Right atrium auricular region (tissue), 2 donors: ENCODE data around the gene EWSR1. TPM values are rescaled to one million over a fixed set of nuclear protein-coding genes. Genes with fewer than 3 reads are reported as not detected.

Source experiments
- DNase-seq: peaks from one replicate; pipeline ENCODE4 v3.0.0-alpha.2; 2019; ENCODE audit warnings: low spot score
- H3K27ac ChIP-seq, 2 donors: fragments of 200-600 bp; sonication (generic); 1 replicate in 1 of 2; 2 replicates in 1 of 2; pipeline ENCODE4 v1.5.1; 2016 to 2019
- H3K27me3 ChIP-seq, 2 donors: fragments of 200-600 bp; sonication (generic); one replicate each; pipeline versions ENCODE4 v1.5.1 to v1.6.0; 2017 to 2019
- H3K36me3 ChIP-seq: fragments of 200-600 bp; sonication (generic); one replicate; pipeline ENCODE4 v1.5.1; 2016
- H3K4me1 ChIP-seq, 2 donors: fragments of 200-600 bp; sonication (generic); one replicate each; pipeline versions ENCODE4 v1.5.1 to v1.6.0; 2017 to 2019
- H3K4me3 ChIP-seq, 2 donors: fragments of 200-600 bp; sonication (generic); 1 replicate in 1 of 2; 2 replicates in 1 of 2; pipeline ENCODE4 v1.5.1; 2017 to 2019; ENCODE audit warnings: mild to moderate bottlenecking in 1 of 2, moderate library complexity in 1 of 2
- H3K9me3 ChIP-seq, 2 donors: fragments of 200-600 bp; sonication (generic); one replicate each; pipeline ENCODE4 v1.5.1; 2019
- CTCF ChIP-seq, 2 donors: fragments of 200-600 bp; sonication (generic); IDR thresholded peaks; one replicate each; pipeline ENCODE4 v1.5.1; 2019; ENCODE audit warnings: antibody characterized with exemption in 2 of 2
- total RNA-seq, 2 donors: library from RNA; depleted of rRNA; stranded (reverse); fragments of >200 nt; gene quantifications; one replicate each; pipeline ENCODE4 v1.1.0, GENCODE V29; 2016

Gene EWSR1
- total RNA-seq, 2 donors from 2014 or later = 153 to 179 TPM

GRCh38 chr22:29260601-29261315, 7.3 kb upstream of the EWSR1 start:
- H3K27ac ChIP-seq = no peak overlapping the region
- peak; percentile 57 for DNase-seq
- H3K4me1 ChIP-seq = peaks cover 0 to under 1% of the 10 kb centered on the region in 2 donors
- no peaks in the 10 kb centered on the region for H3K9me3 ChIP-seq
- no peak overlapping the region for H3K4me3 ChIP-seq
- H3K36me3 ChIP-seq = peaks cover 39% of the 10 kb centered on the region
- TF ChIP-seq CTCF (IDR thresholded peaks at IDR 0.05) = no peak
- H3K27me3 ChIP-seq = no peaks in the 10 kb centered on the region

GRCh38 chr22:29263791-29264276, 4.2 kb upstream of the EWSR1 start:
- Histone ChIP-seq H3K4me1 (peaks cover 0 to 17% of the 10 kb centered on the region in 2 donors), H3K9me3 (no peaks in the 10 kb centered on the region), H3K27me3 (no peaks in the 10 kb centered on the region), H3K4me3 (no peak overlapping the region), H3K36me3 (peaks cover 39% of the 10 kb centered on the region), H3K27ac (no peak overlapping the region)
- DNase-seq = peak; percentile 52
- TF ChIP-seq CTCF (IDR thresholded peaks at IDR 0.05) = no peak

- DNase-seq = no peak
- peaks cover 29% of the 10 kb centered on the region for H3K36me3 ChIP-seq
- H3K27me3 ChIP-seq = no peaks in the 10 kb centered on the region
- peaks cover 0 to 29% of the 10 kb centered on the region in 2 donors for H3K4me1 ChIP-seq
- H3K9me3 ChIP-seq = no peaks in the 10 kb centered on the region
- TF ChIP-seq CTCF (IDR thresholded peaks at IDR 0.05) = no peak
- no peak overlapping the region for H3K27ac ChIP-seq
- H3K4me3 ChIP-seq = no peak overlapping the region
These were observed 2.8 kb upstream of the EWSR1 start for GRCh38 chr22:29265305-29265704.

GRCh38 chr22:29265929-29266328, 2.1 kb upstream of the EWSR1 start:
- H3K27me3 ChIP-seq = no peaks in the 10 kb centered on the region
- no peak overlapping the region for H3K4me3 ChIP-seq
- no peak overlapping the region for H3K27ac ChIP-seq
- H3K4me1 ChIP-seq = peaks cover 0 to 35% of the 10 kb centered on the region in 2 donors
- no peak for TF ChIP-seq CTCF (IDR thresholded peaks at IDR 0.05)
- DNase-seq = no peak
- H3K36me3 ChIP-seq = peaks cover 23% of the 10 kb centered on the region
- no peaks in the 10 kb centered on the region for H3K9me3 ChIP-seq

GRCh38 chr22:29266564-29267461, 1.3 kb upstream of the EWSR1 start:
- peak overlapping the region; percentile 89 to 93 for H3K4me3 ChIP-seq
- no peaks in the 10 kb centered on the region for H3K27me3 ChIP-seq
- DNase-seq = peak; percentile 57
- peaks cover 0 to 44% of the 10 kb centered on the region in 2 donors for H3K4me1 ChIP-seq
- H3K36me3 ChIP-seq = peaks cover 21% of the 10 kb centered on the region
- no peaks in the 10 kb centered on the region for H3K9me3 ChIP-seq
- H3K27ac ChIP-seq = peak overlapping the region; percentile 99
- no peak for TF ChIP-seq CTCF (IDR thresholded peaks at IDR 0.05)
